Measurements from ENCODE around the gene DCLK1.

DCLK1 gene

DNA sequence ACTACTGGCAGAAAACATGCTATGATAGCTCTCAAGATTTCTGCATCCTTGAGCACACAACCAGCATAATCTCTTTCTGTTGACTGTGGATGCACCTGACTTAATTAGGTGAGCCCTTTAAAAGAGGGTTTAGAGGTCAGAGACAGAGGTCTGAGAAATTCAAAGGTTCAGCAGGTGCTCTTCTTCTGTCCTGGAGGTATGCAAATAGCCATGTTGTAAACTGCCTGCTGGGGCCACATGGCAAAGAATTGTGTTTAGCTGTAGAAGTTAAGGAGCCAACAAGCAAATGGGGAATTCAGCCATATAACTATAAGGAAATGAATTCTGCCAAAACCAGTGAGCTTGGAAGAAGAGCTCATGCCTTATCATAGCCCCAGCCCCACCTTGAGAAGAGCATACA lies 11.6 kb upstream of the DCLK1 start:
- TF ChIP-seq, protein P1, sequence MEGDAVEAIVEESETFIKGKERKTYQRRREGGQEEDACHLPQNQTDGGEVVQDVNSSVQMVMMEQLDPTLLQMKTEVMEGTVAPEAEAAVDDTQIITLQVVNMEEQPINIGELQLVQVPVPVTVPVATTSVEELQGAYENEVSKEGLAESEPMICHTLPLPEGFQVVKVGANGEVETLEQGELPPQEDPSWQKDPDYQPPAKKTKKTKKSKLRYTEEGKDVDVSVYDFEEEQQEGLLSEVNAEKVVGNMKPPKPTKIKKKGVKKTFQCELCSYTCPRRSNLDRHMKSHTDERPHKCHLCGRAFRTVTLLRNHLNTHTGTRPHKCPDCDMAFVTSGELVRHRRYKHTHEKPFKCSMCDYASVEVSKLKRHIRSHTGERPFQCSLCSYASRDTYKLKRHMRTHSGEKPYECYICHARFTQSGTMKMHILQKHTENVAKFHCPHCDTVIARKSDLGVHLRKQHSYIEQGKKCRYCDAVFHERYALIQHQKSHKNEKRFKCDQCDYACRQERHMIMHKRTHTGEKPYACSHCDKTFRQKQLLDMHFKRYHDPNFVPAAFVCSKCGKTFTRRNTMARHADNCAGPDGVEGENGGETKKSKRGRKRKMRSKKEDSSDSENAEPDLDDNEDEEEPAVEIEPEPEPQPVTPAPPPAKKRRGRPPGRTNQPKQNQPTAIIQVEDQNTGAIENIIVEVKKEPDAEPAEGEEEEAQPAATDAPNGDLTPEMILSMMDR (IDR thresholded peaks at IDR 0.05; ENCODE audit: insufficient read depth, low read length), result no peak
- no peak for TF ChIP-seq POLR2AphosphoS5 (IDR thresholded peaks at IDR 0.05; ENCODE audit: low read depth)
- TF ChIP-seq SPI1 (IDR thresholded peaks at IDR 0.05; ENCODE audit: borderline replicate concordance, low read depth), result no peak
- TF ChIP-seq GABPA (IDR thresholded peaks at IDR 0.05; ENCODE audit: low read depth), result no peak
- TF ChIP-seq, protein P2, sequence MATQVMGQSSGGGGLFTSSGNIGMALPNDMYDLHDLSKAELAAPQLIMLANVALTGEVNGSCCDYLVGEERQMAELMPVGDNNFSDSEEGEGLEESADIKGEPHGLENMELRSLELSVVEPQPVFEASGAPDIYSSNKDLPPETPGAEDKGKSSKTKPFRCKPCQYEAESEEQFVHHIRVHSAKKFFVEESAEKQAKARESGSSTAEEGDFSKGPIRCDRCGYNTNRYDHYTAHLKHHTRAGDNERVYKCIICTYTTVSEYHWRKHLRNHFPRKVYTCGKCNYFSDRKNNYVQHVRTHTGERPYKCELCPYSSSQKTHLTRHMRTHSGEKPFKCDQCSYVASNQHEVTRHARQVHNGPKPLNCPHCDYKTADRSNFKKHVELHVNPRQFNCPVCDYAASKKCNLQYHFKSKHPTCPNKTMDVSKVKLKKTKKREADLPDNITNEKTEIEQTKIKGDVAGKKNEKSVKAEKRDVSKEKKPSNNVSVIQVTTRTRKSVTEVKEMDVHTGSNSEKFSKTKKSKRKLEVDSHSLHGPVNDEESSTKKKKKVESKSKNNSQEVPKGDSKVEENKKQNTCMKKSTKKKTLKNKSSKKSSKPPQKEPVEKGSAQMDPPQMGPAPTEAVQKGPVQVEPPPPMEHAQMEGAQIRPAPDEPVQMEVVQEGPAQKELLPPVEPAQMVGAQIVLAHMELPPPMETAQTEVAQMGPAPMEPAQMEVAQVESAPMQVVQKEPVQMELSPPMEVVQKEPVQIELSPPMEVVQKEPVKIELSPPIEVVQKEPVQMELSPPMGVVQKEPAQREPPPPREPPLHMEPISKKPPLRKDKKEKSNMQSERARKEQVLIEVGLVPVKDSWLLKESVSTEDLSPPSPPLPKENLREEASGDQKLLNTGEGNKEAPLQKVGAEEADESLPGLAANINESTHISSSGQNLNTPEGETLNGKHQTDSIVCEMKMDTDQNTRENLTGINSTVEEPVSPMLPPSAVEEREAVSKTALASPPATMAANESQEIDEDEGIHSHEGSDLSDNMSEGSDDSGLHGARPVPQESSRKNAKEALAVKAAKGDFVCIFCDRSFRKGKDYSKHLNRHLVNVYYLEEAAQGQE (IDR thresholded peaks at IDR 0.05; ENCODE audit: insufficient replicate concordance, low read depth), result no peak
- DNase-seq (ENCODE audit: low read depth in 1 of 2, low spot score in 1 of 2), result no peak
- Histone ChIP-seq H3K27me3 (ENCODE audit: insufficient read depth, poor library complexity, severe bottlenecking) (peaks cover 4% of the 10 kb centered on the region), H3K27ac (replicated peaks) (no peak overlapping the region), H3K4me3 (replicated peaks; ENCODE audit: insufficient read depth, low read length) (no peak overlapping the region)

DNA sequence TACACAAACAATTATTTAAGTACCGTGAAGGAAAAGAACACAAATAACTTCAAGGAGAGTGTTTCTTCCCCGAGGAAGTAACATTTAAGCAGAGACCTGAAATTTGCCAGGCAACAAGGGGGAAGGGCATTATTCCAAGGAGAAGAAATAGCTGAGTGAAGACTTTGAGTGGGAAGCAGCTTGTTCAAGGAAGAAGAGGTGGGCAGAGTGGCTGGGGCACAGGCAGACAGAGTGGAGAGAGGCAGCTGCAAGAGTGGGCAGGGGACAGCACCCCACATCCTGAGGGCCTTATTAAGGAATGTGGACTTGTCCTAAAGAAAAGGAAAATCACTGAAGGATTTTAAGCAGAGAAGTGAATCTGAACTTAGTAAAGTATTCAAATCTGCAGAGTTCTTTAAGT lies 4.7 kb upstream of the DCLK1 start:
- H3K27ac ChIP-seq (replicated peaks), result no peak overlapping the region
- peaks cover 23% of the 10 kb centered on the region for H3K27me3 ChIP-seq (ENCODE audit: insufficient read depth, poor library complexity, severe bottlenecking)
- TF ChIP-seq POLR2AphosphoS5 (IDR thresholded peaks at IDR 0.05; ENCODE audit: low read depth) (no peak), GABPA (IDR thresholded peaks at IDR 0.05; ENCODE audit: low read depth) (no peak), SPI1 (IDR thresholded peaks at IDR 0.05; ENCODE audit: borderline replicate concordance, low read depth) (no peak)
- TF ChIP-seq, protein P2 (IDR thresholded peaks at IDR 0.05; ENCODE audit: insufficient replicate concordance, low read depth), result no peak
- TF ChIP-seq, protein P1 (IDR thresholded peaks at IDR 0.05; ENCODE audit: insufficient read depth, low read length), result no peak
- DNase-seq (ENCODE audit: low read depth in 1 of 2, low spot score in 1 of 2), result no peak
- no peak overlapping the region for H3K4me3 ChIP-seq (replicated peaks; ENCODE audit: insufficient read depth, low read length)

DNA sequence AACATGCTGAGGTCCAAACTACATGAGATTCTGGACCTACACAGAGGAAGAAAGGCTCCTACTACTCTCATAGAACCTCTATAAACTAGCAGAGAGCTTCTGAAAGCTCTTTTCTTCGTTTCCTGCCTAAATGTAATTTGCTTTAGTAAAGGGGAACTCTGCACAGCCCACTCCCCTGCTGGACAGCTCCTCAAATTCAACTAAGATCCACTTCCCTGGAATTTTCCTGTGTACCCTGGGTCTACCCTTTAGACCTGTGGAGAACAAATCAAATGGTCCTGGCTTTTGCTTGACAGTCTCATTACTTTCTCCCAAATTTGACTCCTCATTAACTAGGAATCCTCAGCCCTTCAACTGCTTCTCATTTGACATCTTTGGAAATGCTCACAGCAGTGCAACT lies 3.5 kb upstream of the DCLK1 start:
- no peak overlapping the region for H3K4me3 ChIP-seq (replicated peaks; ENCODE audit: insufficient read depth, low read length)
- H3K27ac ChIP-seq (replicated peaks), result no peak overlapping the region
- H3K27me3 ChIP-seq (ENCODE audit: insufficient read depth, poor library complexity, severe bottlenecking), result peaks cover 34% of the 10 kb centered on the region
- no peak for TF ChIP-seq POLR2AphosphoS5 (IDR thresholded peaks at IDR 0.05; ENCODE audit: low read depth)
- TF ChIP-seq, protein P2 (IDR thresholded peaks at IDR 0.05; ENCODE audit: insufficient replicate concordance, low read depth), result peak; percentile 83
- no peak for DNase-seq (ENCODE audit: low read depth in 1 of 2, low spot score in 1 of 2)
